Skin of body (tissue), 2 donors: ENCODE results near the gene KLKB1. TPM values are rescaled to one million over a fixed set of nuclear protein-coding genes. Genes with fewer than 3 reads are reported as not detected.
"Not testable (repeated sequence)": the region's sequence is repeated elsewhere in the genome, so short reads cannot be mapped to it uniquely, and the experiment has no call there.

Source experiments
- DNase-seq: peaks from one replicate; lab custom pipeline; 2025; lab: John Stamatoyannopoulos, UW
- total RNA-seq: library from RNA; depleted of rRNA; stranded (reverse); fragments of >200 nt; gene quantifications from one replicate; pipeline ENCODE4 v1.2.3, GENCODE V29; 2014

Gene KLKB1
- total RNA-seq, 1 donor from 2014 or later = 0.20 TPM

GRCh38 chr4:186265250-186265649 lies 37.9 kb downstream of the KLKB1 start:
- not testable (repeated sequence) for DNase-seq

GRCh38 chr4:186265683-186266652 lies 38.7 kb downstream of the KLKB1 start, which contains the start of gene F11:
F11 (plus strand) TSS chr4:186266189; CDS start chr4:186267137, 948 bp downstream.
- DNase-seq = no peak

GRCh38 chr4:186266729-186267456 lies 39.6 kb downstream of the KLKB1 start:
- DNase-seq = no peak

GRCh38 chr4:186271081-186271678 lies 43.9 kb downstream of the KLKB1 start:
- DNase-seq = no peak

- DNase-seq = no peak
Measured at GRCh38 chr4:186272699-186273391, 45.5 kb downstream of the KLKB1 start.

- not testable (repeated sequence) for DNase-seq
Measured at GRCh38 chr4:186273392-186273789, 46.1 kb downstream of the KLKB1 start.

- DNase-seq = no peak
Measured at GRCh38 chr4:186283311-186283710, 56.0 kb downstream of the KLKB1 start.

GRCh38 chr4:186285147-186285546 lies 57.8 kb downstream of the KLKB1 start:
- no peak for DNase-seq

- DNase-seq = no peak
Measured at GRCh38 chr4:186286581-186286980, 59.3 kb downstream of the KLKB1 start.

- DNase-seq = no peak
Measured at GRCh38 chr4:186291256-186291890, 64.1 kb downstream of the KLKB1 start.

GRCh38 chr4:186294160-186294559 lies 66.9 kb downstream of the KLKB1 start:
- no peak for DNase-seq

- no peak for DNase-seq
Measured at GRCh38 chr4:186296481-186296880, 69.2 kb downstream of the KLKB1 start.

- DNase-seq = peak; percentile 65
Measured at GRCh38 chr4:186297013-186297645, 69.8 kb downstream of the KLKB1 start.

GRCh38 chr4:186298031-186298647 lies 70.8 kb downstream of the KLKB1 start:
- no peak for DNase-seq

GRCh38 chr4:186299291-186299690 lies 72.0 kb downstream of the KLKB1 start:
- no peak for DNase-seq

- no peak for DNase-seq
Measured at GRCh38 chr4:186300659-186301390, 73.5 kb downstream of the KLKB1 start.

- no peak for DNase-seq
Measured at GRCh38 chr4:186304216-186304615, 76.9 kb downstream of the KLKB1 start.

- no peak for DNase-seq
Measured at GRCh38 chr4:186304866-186305505, 77.7 kb downstream of the KLKB1 start.

GRCh38 chr4:186307497-186307896 lies 80.2 kb downstream of the KLKB1 start:
- no peak for DNase-seq
